ENCODE data around the gene PRELID2. TPM values are rescaled to one million over a fixed set of nuclear protein-coding genes. Genes with fewer than 3 reads are reported as not detected.
"Not testable (repeated sequence)": the region's sequence is repeated elsewhere in the genome, so short reads cannot be mapped to it uniquely, and the experiment has no call there.

Gene PRELID2
- total and polyA plus RNA-seq, 7 donors = 0.39 to 3.0 (median 1.3) TPM

GRCh38 chr5:145738227-145738626, 96.9 kb downstream of the PRELID2 start:
- intact Hi-C loops (cut with DNase I) = no loop called here
- ATAC-seq (no peak), DNase-seq (no peak)
- no peak overlapping the region for H3K4me3 ChIP-seq
- no peaks in the 10 kb centered on the region for H3K4me1 ChIP-seq
- no peak overlapping the region for H3K27ac ChIP-seq
- peaks cover 5% of the 10 kb centered on the region for H3K9me3 ChIP-seq
- no peaks in the 10 kb centered on the region for H3K27me3 ChIP-seq (ENCODE audit: insufficient read depth in 3 of 3, low read length in 2 of 3)
- no peak for TF ChIP-seq CTCF (IDR thresholded peaks at IDR 0.05)
- H3K36me3 ChIP-seq (ENCODE audit: insufficient read depth in 1 of 2, low read depth in 1 of 2) = no peaks in the 10 kb centered on the region

- DNase-seq = no peak
- Histone ChIP-seq H3K36me3 (ENCODE audit: insufficient read depth in 1 of 2, low read depth in 1 of 2) (no peaks in the 10 kb centered on the region), H3K27me3 (ENCODE audit: insufficient read depth in 3 of 3, low read length in 2 of 3) (no peaks in the 10 kb centered on the region), H3K4me3 (no peak overlapping the region), H3K9me3 (peaks cover 5% of the 10 kb centered on the region), H3K4me1 (no peaks in the 10 kb centered on the region), H3K27ac (no peak overlapping the region)
- ATAC-seq = no peak
- intact Hi-C loops (cut with DNase I) = no loop called here
- no peak for TF ChIP-seq CTCF (IDR thresholded peaks at IDR 0.05)
- WGBS, 3 donors = 86 to 96% (median 96%) methylated on average over 1 of the region's 1 CpG
These were observed 97.6 kb downstream of the PRELID2 start for GRCh38 chr5:145737578-145737977.

- H3K27me3 ChIP-seq (ENCODE audit: insufficient read depth in 3 of 3, low read length in 2 of 3); H3K9me3 ChIP-seq; ATAC-seq; H3K27ac ChIP-seq; intact Hi-C loops (cut with DNase I); H3K4me3 ChIP-seq; DNase-seq; H3K4me1 ChIP-seq; H3K36me3 ChIP-seq (ENCODE audit: insufficient read depth in 1 of 2, low read depth in 1 of 2): not testable (repeated sequence)
- WGBS, 3 donors = 94 to 100% (median 98%) methylated on average over 1 of the region's 1 CpG
These were observed 105.2 kb downstream of the PRELID2 start for GRCh38 chr5:145729956-145730355.

GRCh38 chr5:145723516-145723915, 111.6 kb downstream of the PRELID2 start:
- DNase-seq (no peak), ATAC-seq (no peak)
- no peak overlapping the region for H3K4me3 ChIP-seq
- intact Hi-C loops (cut with DNase I) = no loop called here
- H3K4me1 ChIP-seq = no peaks in the 10 kb centered on the region
- no peaks in the 10 kb centered on the region for H3K27me3 ChIP-seq (ENCODE audit: insufficient read depth in 3 of 3, low read length in 2 of 3)
- H3K27ac ChIP-seq = no peak overlapping the region
- H3K9me3 ChIP-seq = no peaks in the 10 kb centered on the region
- WGBS, 3 donors = 21 to 36% (median 31%) methylated on average over 1 of the region's 1 CpG
- no peak for TF ChIP-seq CTCF (IDR thresholded peaks at IDR 0.05)
- no peaks in the 10 kb centered on the region for H3K36me3 ChIP-seq (ENCODE audit: insufficient read depth in 1 of 2, low read depth in 1 of 2)

GRCh38 chr5:145718956-145719355, 116.2 kb downstream of the PRELID2 start:
- no peaks in the 10 kb centered on the region for H3K4me1 ChIP-seq
- TF ChIP-seq CTCF (IDR thresholded peaks at IDR 0.05) = peak; percentile 7
- no peak overlapping the region for H3K27ac ChIP-seq
- 91 to 95% (median 92%) methylated on average over 1 of the region's 1 CpG for WGBS, 3 donors
- H3K9me3 ChIP-seq = no peaks in the 10 kb centered on the region
- intact Hi-C loops (cut with DNase I) = no loop called here
- ATAC-seq (no peak), DNase-seq (no peak)
- H3K4me3 ChIP-seq = no peak overlapping the region
- H3K27me3 ChIP-seq (ENCODE audit: insufficient read depth in 3 of 3, low read length in 2 of 3) = no peaks in the 10 kb centered on the region
- no peaks in the 10 kb centered on the region for H3K36me3 ChIP-seq (ENCODE audit: insufficient read depth in 1 of 2, low read depth in 1 of 2)

Data from psoas muscle (tissue), 8 donors.